DMS 273 (cell line): ENCODE data around the gene LDLRAD4.

ENCODE experiments used
- DNase-seq: peaks from one replicate; lab custom pipeline; 2025; ENCODE audit not compliant: unreplicated experiment; lab: John Stamatoyannopoulos, UW

Gene LDLRAD4

GRCh38 chr18:13496691-13497281 is 278.2 kb downstream of the LDLRAD4 start:
- DNase-seq = no peak

GRCh38 chr18:13499803-13500202 is 281.2 kb downstream of the LDLRAD4 start:
- DNase-seq = no peak

- peak; percentile 67 for DNase-seq
Measured at GRCh38 chr18:13500227-13500865, 281.8 kb downstream of the LDLRAD4 start.

- peak; percentile 90 for DNase-seq
Measured at GRCh38 chr18:13500869-13501542, 282.4 kb downstream of the LDLRAD4 start.

GRCh38 chr18:13501543-13501887 is 283.0 kb downstream of the LDLRAD4 start:
- peak; percentile 36 for DNase-seq

- peak; percentile 8 for DNase-seq
Measured at GRCh38 chr18:13501891-13502290, 283.3 kb downstream of the LDLRAD4 start.

GRCh38 chr18:13502585-13502984 is 284.0 kb downstream of the LDLRAD4 start:
- DNase-seq = peak; percentile 25

- DNase-seq = peak; percentile 19
Measured at GRCh38 chr18:13503836-13504235, 285.3 kb downstream of the LDLRAD4 start.

GRCh38 chr18:13505780-13506345 is 287.3 kb downstream of the LDLRAD4 start:
- DNase-seq = no peak

GRCh38 chr18:13510594-13510993 is 292.0 kb downstream of the LDLRAD4 start:
- no peak for DNase-seq

GRCh38 chr18:13511961-13512577 is 293.5 kb downstream of the LDLRAD4 start:
- no peak for DNase-seq

- peak; percentile 41 for DNase-seq
Measured at GRCh38 chr18:13513021-13513420, 294.5 kb downstream of the LDLRAD4 start.

GRCh38 chr18:13513481-13513880 is 294.9 kb downstream of the LDLRAD4 start:
- no peak for DNase-seq

GRCh38 chr18:13514558-13514957 is 296.0 kb downstream of the LDLRAD4 start:
- DNase-seq = no peak

GRCh38 chr18:13516855-13517254 is 298.3 kb downstream of the LDLRAD4 start:
- no peak for DNase-seq

- DNase-seq = no peak
Measured at GRCh38 chr18:13517369-13517768, 298.8 kb downstream of the LDLRAD4 start.

GRCh38 chr18:13518382-13518781 is 299.8 kb downstream of the LDLRAD4 start:
- no peak for DNase-seq

GRCh38 chr18:13520306-13520705 is 301.7 kb downstream of the LDLRAD4 start:
- no peak for DNase-seq

GRCh38 chr18:13520741-13521140 is 302.2 kb downstream of the LDLRAD4 start:
- DNase-seq = no peak

- DNase-seq = no peak
Measured at GRCh38 chr18:13521418-13521817, 302.9 kb downstream of the LDLRAD4 start.

GRCh38 chr18:13522256-13522655 is 303.7 kb downstream of the LDLRAD4 start:
- DNase-seq = no peak
